ENCODE measurements around the gene KCNE4. TPM values are rescaled to one million over a fixed set of nuclear protein-coding genes. Genes with fewer than 3 reads are reported as not detected.

Gene KCNE4
- total RNA-seq, 1 experiment from 2014 or later: not detected

DNA sequence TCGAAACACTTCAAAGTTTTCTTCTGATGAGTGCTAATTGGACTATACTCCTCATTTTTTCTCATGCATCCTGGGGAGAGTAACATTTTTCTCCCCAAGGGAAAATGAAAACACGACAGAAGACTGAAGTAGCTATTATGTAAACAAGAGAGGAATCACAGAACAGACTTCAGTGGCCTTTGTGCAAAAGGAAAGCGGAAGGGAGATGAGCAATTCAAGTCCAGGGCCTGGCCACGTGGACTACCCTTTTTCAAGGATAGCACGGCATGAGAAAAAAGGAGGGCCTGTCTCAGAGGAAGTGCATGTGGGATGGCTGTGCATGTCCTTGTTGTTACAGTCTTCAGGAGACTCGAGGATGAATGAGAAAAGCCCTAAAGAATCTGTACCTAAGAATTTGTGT lies 43.8 kb upstream of the KCNE4 start:
- H3K36me3 Mint-ChIP-seq (ENCODE audit: insufficient read depth, unreplicated experiment): peaks cover 6% of the 10 kb centered on the region
- H3K4me3 Mint-ChIP-seq (ENCODE audit: unreplicated experiment): no peak overlapping the region
- POLR2A ChIA-PET: no interaction called here
- no TSS peak for BruUV-seq (replicated peaks)
- no peaks in the 10 kb centered on the region for H3K27me3 Mint-ChIP-seq (ENCODE audit: insufficient read depth, unreplicated experiment)
- H3K27ac Mint-ChIP-seq (ENCODE audit: low read depth, unreplicated experiment): no peak overlapping the region
- intact Hi-C loops (cut with micrococcal nuclease): no loop called here
- H3K4me1 Mint-ChIP-seq (ENCODE audit: insufficient read depth, unreplicated experiment): no peaks in the 10 kb centered on the region
- no peaks in the 10 kb centered on the region for H3K9me3 Mint-ChIP-seq (ENCODE audit: unreplicated experiment)
- no peak for DNase-seq (ENCODE audit: unreplicated experiment)
- TF ChIP-seq, protein P1, sequence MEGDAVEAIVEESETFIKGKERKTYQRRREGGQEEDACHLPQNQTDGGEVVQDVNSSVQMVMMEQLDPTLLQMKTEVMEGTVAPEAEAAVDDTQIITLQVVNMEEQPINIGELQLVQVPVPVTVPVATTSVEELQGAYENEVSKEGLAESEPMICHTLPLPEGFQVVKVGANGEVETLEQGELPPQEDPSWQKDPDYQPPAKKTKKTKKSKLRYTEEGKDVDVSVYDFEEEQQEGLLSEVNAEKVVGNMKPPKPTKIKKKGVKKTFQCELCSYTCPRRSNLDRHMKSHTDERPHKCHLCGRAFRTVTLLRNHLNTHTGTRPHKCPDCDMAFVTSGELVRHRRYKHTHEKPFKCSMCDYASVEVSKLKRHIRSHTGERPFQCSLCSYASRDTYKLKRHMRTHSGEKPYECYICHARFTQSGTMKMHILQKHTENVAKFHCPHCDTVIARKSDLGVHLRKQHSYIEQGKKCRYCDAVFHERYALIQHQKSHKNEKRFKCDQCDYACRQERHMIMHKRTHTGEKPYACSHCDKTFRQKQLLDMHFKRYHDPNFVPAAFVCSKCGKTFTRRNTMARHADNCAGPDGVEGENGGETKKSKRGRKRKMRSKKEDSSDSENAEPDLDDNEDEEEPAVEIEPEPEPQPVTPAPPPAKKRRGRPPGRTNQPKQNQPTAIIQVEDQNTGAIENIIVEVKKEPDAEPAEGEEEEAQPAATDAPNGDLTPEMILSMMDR (IDR thresholded peaks at IDR 0.05; ENCODE audit: unreplicated experiment): no peak
- CTCF ChIA-PET: interaction anchor here (0.9 kb wide), 1 partner anchor 36 kb away, joined by 3 read pairs; no protein-coding TSS in a partner anchor

DNA sequence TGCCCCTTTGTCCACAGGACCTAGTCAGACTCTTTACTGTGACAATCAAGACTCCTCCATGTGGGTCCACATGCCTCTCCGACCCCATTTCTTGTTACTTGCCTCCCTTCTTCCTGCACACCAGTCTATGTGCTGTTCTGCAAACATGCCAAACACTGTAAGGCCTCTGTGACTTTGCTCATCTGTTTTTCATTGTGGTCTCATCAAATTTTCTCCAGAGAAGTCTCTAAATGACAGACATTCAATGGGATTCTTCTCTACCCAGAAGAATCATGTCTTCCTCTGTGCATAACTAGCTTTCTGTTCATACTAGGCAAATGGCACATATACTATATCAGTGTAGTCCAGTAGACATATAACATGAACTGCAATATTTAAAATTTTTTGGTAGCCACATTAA lies 43.0 kb upstream of the KCNE4 start:
- Mint-ChIP-seq H3K27me3 (ENCODE audit: insufficient read depth, unreplicated experiment) (no peaks in the 10 kb centered on the region), H3K9me3 (ENCODE audit: unreplicated experiment) (no peaks in the 10 kb centered on the region), H3K27ac (ENCODE audit: low read depth, unreplicated experiment) (no peak overlapping the region), H3K4me1 (ENCODE audit: insufficient read depth, unreplicated experiment) (no peaks in the 10 kb centered on the region), H3K4me3 (ENCODE audit: unreplicated experiment) (no peak overlapping the region), H3K36me3 (ENCODE audit: insufficient read depth, unreplicated experiment) (peaks cover 6% of the 10 kb centered on the region)
- BruUV-seq (replicated peaks): no TSS peak
- intact Hi-C loops (cut with micrococcal nuclease): no loop called here
- POLR2A ChIA-PET: interaction anchor here (0.6 kb wide), 1 partner anchor 74 kb away, joined by 3 read pairs; no protein-coding TSS in a partner anchor
- DNase-seq (ENCODE audit: unreplicated experiment): no peak
- TF ChIP-seq, protein P1 (IDR thresholded peaks at IDR 0.05; ENCODE audit: unreplicated experiment): no peak
- CTCF ChIA-PET: no interaction called here

DNA sequence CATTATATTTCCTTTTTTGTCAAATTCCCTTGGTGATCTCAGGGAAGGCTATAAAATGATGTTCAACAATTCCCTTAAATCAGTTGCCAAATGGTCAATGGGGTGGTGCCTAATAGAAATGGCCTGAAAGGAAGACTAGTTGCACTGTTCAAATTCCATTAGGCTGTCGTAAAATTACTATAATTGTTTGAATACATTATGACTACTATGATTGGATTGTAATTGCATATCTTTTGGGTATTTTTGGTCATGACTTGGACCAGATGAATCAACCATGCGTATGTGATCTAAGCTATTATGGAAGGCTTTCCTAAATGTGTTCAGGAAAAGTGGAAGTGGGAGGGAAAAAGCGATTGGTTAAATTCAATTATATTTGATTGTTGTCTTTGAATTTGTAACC lies 41.3 kb upstream of the KCNE4 start:
- Mint-ChIP-seq H3K27me3 (ENCODE audit: insufficient read depth, unreplicated experiment) (no peaks in the 10 kb centered on the region), H3K4me3 (ENCODE audit: unreplicated experiment) (no peak overlapping the region), H3K27ac (ENCODE audit: low read depth, unreplicated experiment) (no peak overlapping the region), H3K4me1 (ENCODE audit: insufficient read depth, unreplicated experiment) (no peaks in the 10 kb centered on the region), H3K36me3 (ENCODE audit: insufficient read depth, unreplicated experiment) (peaks cover 6% of the 10 kb centered on the region), H3K9me3 (ENCODE audit: unreplicated experiment) (no peaks in the 10 kb centered on the region)
- DNase-seq (ENCODE audit: unreplicated experiment): no peak
- TF ChIP-seq, protein P1 (IDR thresholded peaks at IDR 0.05; ENCODE audit: unreplicated experiment): no peak
- no TSS peak for BruUV-seq (replicated peaks)
- ChIA-PET POLR2A (interaction anchor here (0.7 to 0.8 kb wide), 2 partner anchors 28 to 605 kb away, joined by 3 to 5 read pairs; no protein-coding TSS in a partner anchor), CTCF (interaction anchor here (0.6 kb wide), 1 partner anchor 487 kb away, joined by 3 read pairs; no protein-coding TSS in a partner anchor)
- intact Hi-C loops (cut with micrococcal nuclease): no loop called here

DNA sequence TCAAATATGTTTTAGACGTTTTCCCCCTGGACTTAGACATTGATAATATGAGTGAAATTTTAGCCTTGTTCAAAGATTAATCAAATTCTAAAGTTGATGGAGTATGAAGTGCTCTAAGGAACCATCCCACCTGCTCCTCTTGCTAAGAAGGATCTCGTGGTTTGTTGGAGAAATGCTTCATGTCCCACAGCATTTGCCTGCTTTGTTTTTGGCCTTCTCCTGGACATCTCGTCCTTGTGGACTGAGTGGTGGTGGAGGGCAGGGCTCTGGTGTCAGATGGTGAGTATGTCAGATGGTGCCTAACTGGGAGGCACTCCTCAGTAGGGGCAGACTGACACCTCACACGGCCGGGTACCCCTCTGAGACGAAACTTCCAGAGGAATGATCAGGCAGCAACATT lies 39.7 kb upstream of the KCNE4 start:
- H3K36me3 Mint-ChIP-seq (ENCODE audit: insufficient read depth, unreplicated experiment): peaks cover 6% of the 10 kb centered on the region
- ChIA-PET CTCF (no interaction called here), POLR2A (no interaction called here)
- no peaks in the 10 kb centered on the region for H3K4me1 Mint-ChIP-seq (ENCODE audit: insufficient read depth, unreplicated experiment)
- intact Hi-C loops (cut with micrococcal nuclease): no loop called here
- no TSS peak for BruUV-seq (replicated peaks)
- H3K9me3 Mint-ChIP-seq (ENCODE audit: unreplicated experiment): no peaks in the 10 kb centered on the region
- H3K27ac Mint-ChIP-seq (ENCODE audit: low read depth, unreplicated experiment): no peak overlapping the region
- TF ChIP-seq, protein P1 (IDR thresholded peaks at IDR 0.05; ENCODE audit: unreplicated experiment): no peak
- DNase-seq (ENCODE audit: unreplicated experiment): no peak
- no peaks in the 10 kb centered on the region for H3K27me3 Mint-ChIP-seq (ENCODE audit: insufficient read depth, unreplicated experiment)
- H3K4me3 Mint-ChIP-seq (ENCODE audit: unreplicated experiment): no peak overlapping the region
